ENCODE data around the gene RPS16. TPM values are rescaled to one million over a fixed set of nuclear protein-coding genes. Genes with fewer than 3 reads are reported as not detected.
A peak's percentile ranks its signal among the peaks of the same experiment; 100 is the strongest.

The RPS16 gene
- total and polyA plus RNA-seq, 9 of the 15 experiments (the other 6 are each of a cell fraction or from before 2014, with no cell fraction given), result 82.6 to 3,671 (median 2,204) TPM

DNA sequence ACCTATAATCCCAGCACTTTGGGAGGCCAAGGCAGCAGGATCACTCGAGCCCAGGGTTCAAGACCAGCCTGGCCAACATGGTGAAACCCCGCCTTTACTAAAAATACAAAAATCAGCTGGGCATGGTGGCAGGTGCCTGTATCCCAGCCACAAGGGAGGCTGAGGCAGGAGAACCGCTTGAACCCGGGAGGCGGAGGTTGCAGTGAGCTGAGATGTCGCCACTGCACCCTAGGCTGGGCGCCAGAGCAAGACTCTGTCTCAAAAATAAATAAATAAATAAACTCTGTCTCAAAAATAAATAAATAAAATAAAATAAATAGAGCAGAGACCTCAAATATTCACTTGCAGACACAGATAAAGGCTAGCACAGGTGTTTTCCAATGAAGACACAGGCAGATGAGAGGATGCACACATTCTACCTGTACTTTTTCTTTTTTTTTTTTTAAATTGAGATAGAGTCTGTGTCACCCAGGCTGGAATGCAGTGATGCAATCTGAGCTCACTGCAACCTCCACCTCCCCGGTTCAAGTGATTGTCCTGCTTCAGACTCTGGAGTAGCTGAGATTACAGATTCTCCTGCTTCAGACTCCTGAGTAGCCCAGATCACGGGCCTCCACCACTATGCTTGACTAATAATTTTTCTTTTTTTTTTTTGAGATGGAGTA is 2.7 kb upstream of the RPS16 start (continued):
- TF ChIP-seq ZKSCAN8 (CRISPR knock-in tag; IDR thresholded peaks at IDR 0.05) (no peak), FOXJ3 (CRISPR knock-in tag; IDR thresholded peaks at IDR 0.05) (no peak), FUS (optimal IDR thresholded peaks at IDR 0.05; ENCODE audit: low read depth, low read length) (no peak), ZNF589 (CRISPR knock-in tag; IDR thresholded peaks at IDR 0.05; ENCODE audit: low read depth) (no peak), ZNF407 (IDR thresholded peaks at IDR 0.05; ENCODE audit: low read depth) (no peak), PHTF2 (CRISPR knock-in tag; IDR thresholded peaks at IDR 0.05) (no peak), ZNF23 (CRISPR knock-in tag; IDR thresholded peaks at IDR 0.05) (no peak), NFATC3 (IDR thresholded peaks at IDR 0.05) (no peak), CSDE1 (IDR thresholded peaks at IDR 0.05) (no peak), MXI1 (IDR thresholded peaks at IDR 0.05; ENCODE audit: low read depth, low read length) (no peak), ZBTB1 (CRISPR knock-in tag; IDR thresholded peaks at IDR 0.05; ENCODE audit: borderline replicate concordance, low read depth) (no peak), POLR3G (IDR thresholded peaks at IDR 0.05; ENCODE audit: extremely low read depth, insufficient read length, insufficient replicate concordance) (no peak), NELFE (IDR thresholded peaks at IDR 0.05; ENCODE audit: insufficient read depth, insufficient read length) (no peak), ZNF436 (CRISPR knock-in tag; IDR thresholded peaks at IDR 0.05) (no peak), RHOXF2B (CRISPR knock-in tag; conservative IDR thresholded peaks at IDR 0.05) (no peak), CEBPG (CRISPR knock-in tag; IDR thresholded peaks at IDR 0.05) (peak; percentile 73), CEBPG (tag; conservative IDR thresholded peaks at IDR 0.05 in 1 of 2, IDR thresholded peaks at IDR 0.05 in 1 of 2) (peak; percentile 11 to 82; a peak in 2 of 4 replicates)
- TF ChIP-seq, protein P1, sequence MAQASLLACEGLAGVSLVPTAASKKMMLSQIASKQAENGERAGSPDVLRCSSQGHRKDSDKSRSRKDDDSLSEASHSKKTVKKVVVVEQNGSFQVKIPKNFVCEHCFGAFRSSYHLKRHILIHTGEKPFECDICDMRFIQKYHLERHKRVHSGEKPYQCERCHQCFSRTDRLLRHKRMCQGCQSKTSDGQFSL (CRISPR knock-in tag; IDR thresholded peaks at IDR 0.05), result no peak
- TF ChIP-seq, protein P1 (tag; IDR thresholded peaks at IDR 0.05), result no peak

All from K562 (cell line).